PFSK-1 (cell line): ENCODE data around the gene CCDC82.

Experiments
- FOXP2 ChIP-seq: optimal IDR thresholded peaks from 2 replicates; pipeline ENCODE3; 2011; ENCODE audit warnings: borderline replicate concordance, control low read depth, inconsistent platforms; ENCODE audit not compliant: insufficient read depth; ENCODE audit errors: extremely low read length, extremely low read depth
- POLR2AphosphoS5 ChIP-seq: IDR thresholded peaks from 2 replicates; pipeline ENCODE4 v1.6.1; 2012; ENCODE audit warnings: low read depth, mild to moderate bottlenecking, control low read depth, low read length, moderate library complexity
- SIN3A ChIP-seq: IDR thresholded peaks from 2 replicates; pipeline ENCODE4 v1.6.1; 2012; ENCODE audit warnings: mild to moderate bottlenecking, low read length, moderate library complexity, borderline replicate concordance; ENCODE audit not compliant: insufficient read depth
- TAF1 ChIP-seq: IDR thresholded peaks from 2 replicates; pipeline ENCODE4 v1.6.1; 2012; ENCODE audit warnings: low read length, control low read depth, borderline replicate concordance; ENCODE audit not compliant: insufficient read depth
- TF ChIP-seq, protein P1 (sequence below), 2 experiments: IDR thresholded peaks; 2 replicates each; pipeline versions ENCODE4 v1.6.1 to v1.8.0; 2011 to 2012; ENCODE audit warnings: low read depth in 2 of 2, low read length in 2 of 2, control low read depth in 1 of 2, inconsistent platforms in 1 of 2, mild to moderate bottlenecking in 1 of 2, moderate library complexity in 1 of 2; ENCODE audit not compliant: insufficient read depth in 1 of 2

DNA sequence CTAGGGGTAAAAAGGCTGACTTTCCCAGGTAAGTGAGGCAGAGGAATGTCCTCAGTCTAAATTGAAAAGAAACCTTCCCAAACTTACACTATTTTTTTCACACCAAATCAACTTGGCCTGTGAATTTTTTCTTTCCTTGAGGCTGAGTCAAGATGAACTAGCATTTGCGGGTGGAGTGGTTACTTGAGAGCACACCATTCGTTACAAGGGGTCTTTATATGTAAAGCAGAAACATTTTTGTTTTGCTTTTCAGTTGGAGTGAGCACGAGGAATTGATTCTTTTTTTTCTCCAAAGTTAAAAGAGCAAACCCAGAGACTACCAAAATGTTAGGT is 83.1 kb downstream of the CCDC82 start:
- TF ChIP-seq, protein P1, sequence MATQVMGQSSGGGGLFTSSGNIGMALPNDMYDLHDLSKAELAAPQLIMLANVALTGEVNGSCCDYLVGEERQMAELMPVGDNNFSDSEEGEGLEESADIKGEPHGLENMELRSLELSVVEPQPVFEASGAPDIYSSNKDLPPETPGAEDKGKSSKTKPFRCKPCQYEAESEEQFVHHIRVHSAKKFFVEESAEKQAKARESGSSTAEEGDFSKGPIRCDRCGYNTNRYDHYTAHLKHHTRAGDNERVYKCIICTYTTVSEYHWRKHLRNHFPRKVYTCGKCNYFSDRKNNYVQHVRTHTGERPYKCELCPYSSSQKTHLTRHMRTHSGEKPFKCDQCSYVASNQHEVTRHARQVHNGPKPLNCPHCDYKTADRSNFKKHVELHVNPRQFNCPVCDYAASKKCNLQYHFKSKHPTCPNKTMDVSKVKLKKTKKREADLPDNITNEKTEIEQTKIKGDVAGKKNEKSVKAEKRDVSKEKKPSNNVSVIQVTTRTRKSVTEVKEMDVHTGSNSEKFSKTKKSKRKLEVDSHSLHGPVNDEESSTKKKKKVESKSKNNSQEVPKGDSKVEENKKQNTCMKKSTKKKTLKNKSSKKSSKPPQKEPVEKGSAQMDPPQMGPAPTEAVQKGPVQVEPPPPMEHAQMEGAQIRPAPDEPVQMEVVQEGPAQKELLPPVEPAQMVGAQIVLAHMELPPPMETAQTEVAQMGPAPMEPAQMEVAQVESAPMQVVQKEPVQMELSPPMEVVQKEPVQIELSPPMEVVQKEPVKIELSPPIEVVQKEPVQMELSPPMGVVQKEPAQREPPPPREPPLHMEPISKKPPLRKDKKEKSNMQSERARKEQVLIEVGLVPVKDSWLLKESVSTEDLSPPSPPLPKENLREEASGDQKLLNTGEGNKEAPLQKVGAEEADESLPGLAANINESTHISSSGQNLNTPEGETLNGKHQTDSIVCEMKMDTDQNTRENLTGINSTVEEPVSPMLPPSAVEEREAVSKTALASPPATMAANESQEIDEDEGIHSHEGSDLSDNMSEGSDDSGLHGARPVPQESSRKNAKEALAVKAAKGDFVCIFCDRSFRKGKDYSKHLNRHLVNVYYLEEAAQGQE (IDR thresholded peaks at IDR 0.05; ENCODE audit: insufficient read depth in 1 of 2, low read depth in 2 of 2, low read length in 2 of 2), result no peak
- no peak for TF ChIP-seq POLR2AphosphoS5
- no peak for TF ChIP-seq TAF1
- TF ChIP-seq SIN3A, result no peak
- TF ChIP-seq FOXP2, result no peak
